ENCODE data around the gene CLDN25. TPM values are rescaled to one million over a fixed set of nuclear protein-coding genes. Genes with fewer than 3 reads are reported as not detected.

The CLDN25 gene
- total RNA-seq: not detected in 2 replicates

DNA sequence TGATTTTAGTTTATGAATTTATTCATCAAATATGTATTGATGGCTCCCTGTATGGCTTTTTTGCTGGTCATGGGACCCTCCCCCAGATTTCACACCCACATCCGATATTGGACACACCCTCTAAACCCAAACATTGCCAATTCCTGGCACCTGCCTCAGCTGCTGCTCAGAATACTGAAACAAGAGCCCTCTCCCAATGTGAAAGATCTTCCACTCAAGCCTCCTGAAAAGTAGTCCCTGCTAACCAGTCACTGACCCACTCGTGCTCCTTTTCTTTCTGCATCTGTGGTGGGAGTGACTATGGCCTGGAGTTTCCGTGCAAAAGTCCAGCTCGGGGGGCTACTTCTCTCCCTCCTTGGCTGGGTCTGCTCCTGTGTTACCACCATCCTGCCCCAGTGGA, at the start of gene CLDN25:
Gene CLDN25 (plus strand): TSS at position 301 of the 400 bp plus-strand sequence. CDS start 0 bp downstream, at position 301.

DNA sequence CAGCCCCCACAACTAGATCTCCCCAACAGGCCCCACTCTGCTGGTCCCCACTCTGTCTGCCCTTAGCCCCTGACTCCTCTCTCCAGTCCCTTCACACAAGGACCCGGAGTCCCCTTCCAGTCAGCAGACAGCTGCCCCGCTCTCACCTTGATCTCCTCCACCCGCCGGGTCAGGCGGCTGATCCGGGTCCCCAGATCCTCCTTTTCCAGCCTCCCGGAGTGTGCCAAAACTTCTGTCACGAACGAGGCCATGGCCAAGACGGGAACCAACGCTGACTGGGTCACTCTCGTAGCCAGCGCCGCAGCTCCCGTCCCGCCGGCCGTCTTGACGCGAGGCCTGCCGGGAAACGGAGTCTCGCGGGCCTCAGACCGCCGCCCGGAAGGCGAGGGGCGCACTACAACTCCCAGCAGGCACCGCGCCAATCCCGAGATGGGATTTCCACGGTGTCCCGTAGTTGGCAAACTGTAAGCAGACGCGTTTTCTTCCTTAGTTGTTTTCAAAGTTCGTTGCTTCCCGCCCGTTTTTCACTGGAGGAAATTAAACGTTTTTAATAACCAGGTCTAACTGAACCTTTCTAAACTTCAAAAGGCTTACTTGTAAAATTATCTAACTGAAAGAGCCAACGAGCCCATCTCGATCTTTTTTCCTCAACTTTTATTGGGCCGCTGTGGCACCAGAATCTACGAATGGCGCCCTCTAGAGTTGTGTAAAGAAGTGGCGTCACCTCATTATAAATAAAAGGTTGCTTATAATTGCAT, 6.0 kb upstream of the CLDN25 start, which contains the start of gene ZW10:
Gene ZW10 (minus strand): TSS at position 277 of the 758 bp plus-strand sequence. CDS start 26 bp downstream, at position 251.

Small RNAs within 50 kb of the gene (small RNA-seq; reads per million reads assigned to genes)
- gene LRRC37A13P (not detected), gene RPS29P19 (not detected)

Other genes starting within 250 kb of the CLDN25 start
- gene TMPRSS5, start 73.5 kb upstream of the CLDN25 start, total RNA-seq: 0.13 and 0.22 TPM in 2 replicates
- 25.3 and 27.2 TPM in 2 replicates for gene ZW10, start 6.1 kb upstream of the CLDN25 start, total RNA-seq
- gene USP28, start 95.8 kb downstream of the CLDN25 start, total RNA-seq: 32.5 and 35.0 TPM in 2 replicates
- gene HTR3B, start 125.0 kb downstream of the CLDN25 start, total RNA-seq: not detected in 2 replicates
- not detected in 2 replicates for gene HTR3A, start 195.3 kb downstream of the CLDN25 start, total RNA-seq